ENCODE data around the gene TRAPPC4. TPM values are rescaled to one million over a fixed set of nuclear protein-coding genes. Genes with fewer than 3 reads are reported as not detected.
"Not testable (repeated sequence)": the region's sequence is repeated elsewhere in the genome, so short reads cannot be mapped to it uniquely, and the experiment has no call there.

TRAPPC4 gene
- total RNA-seq, 1 experiment from 2014 or later = 91.6 TPM

- H3K36me3 ChIP-seq = peaks cover 40% of the 10 kb centered on the region
- no peaks in the 10 kb centered on the region for H3K9me3 ChIP-seq
- H3K4me3 ChIP-seq = no peak overlapping the region
- DNase-seq = no peak
- no peaks in the 10 kb centered on the region for H3K27me3 ChIP-seq
These were observed 28.6 kb downstream of the TRAPPC4 start for GRCh38 chr11:119047205-119047604.

DNA sequence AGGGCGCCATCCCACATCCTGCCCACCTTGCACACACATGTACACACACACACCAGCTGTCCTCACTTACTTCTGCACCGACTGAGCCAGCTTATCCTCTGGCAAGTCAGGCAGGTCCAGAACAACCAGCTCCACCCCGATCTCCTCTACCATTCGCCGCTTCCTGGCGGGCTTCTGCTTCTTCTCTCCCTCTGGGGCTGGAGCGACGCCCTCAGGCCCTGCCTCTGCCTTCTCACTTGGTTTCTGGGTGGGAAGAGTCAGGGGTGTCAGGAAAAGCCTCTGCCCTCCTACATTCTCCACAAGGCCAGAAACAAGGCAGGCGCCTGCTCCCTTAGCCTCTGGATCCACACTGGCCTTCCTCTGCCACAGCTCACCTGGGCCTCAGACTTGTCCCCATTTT is 30.1 kb downstream of the TRAPPC4 start:
- Histone ChIP-seq H3K27me3 (no peaks in the 10 kb centered on the region), H3K36me3 (peaks cover 54% of the 10 kb centered on the region), H3K4me3 (no peak overlapping the region), H3K9me3 (no peaks in the 10 kb centered on the region)
- DNase-seq = no peak

- H3K27me3 ChIP-seq = no peaks in the 10 kb centered on the region
- H3K9me3 ChIP-seq = no peaks in the 10 kb centered on the region
- H3K36me3 ChIP-seq = peaks cover 59% of the 10 kb centered on the region
- no peak for DNase-seq
- no peak overlapping the region for H3K4me3 ChIP-seq
These were observed 30.5 kb downstream of the TRAPPC4 start for GRCh38 chr11:119049081-119049480.

- Histone ChIP-seq H3K9me3 (no peaks in the 10 kb centered on the region), H3K4me3 (no peak overlapping the region), H3K27me3 (no peaks in the 10 kb centered on the region), H3K36me3 (peaks cover 71% of the 10 kb centered on the region)
- no peak for DNase-seq
These were observed 33.0 kb downstream of the TRAPPC4 start for GRCh38 chr11:119051440-119052162.

- DNase-seq = no peak
- no peak overlapping the region for H3K4me3 ChIP-seq
- no peaks in the 10 kb centered on the region for H3K9me3 ChIP-seq
- H3K36me3 ChIP-seq = peaks cover 68% of the 10 kb centered on the region
- no peaks in the 10 kb centered on the region for H3K27me3 ChIP-seq
These were observed 33.7 kb downstream of the TRAPPC4 start for GRCh38 chr11:119052163-119052814.

GRCh38 chr11:119054418-119054817 is 35.9 kb downstream of the TRAPPC4 start:
- no peaks in the 10 kb centered on the region for H3K9me3 ChIP-seq
- DNase-seq = no peak
- peaks cover 57% of the 10 kb centered on the region for H3K36me3 ChIP-seq
- no peaks in the 10 kb centered on the region for H3K27me3 ChIP-seq
- no peak overlapping the region for H3K4me3 ChIP-seq

- DNase-seq = no peak
- H3K4me3 ChIP-seq = peak overlapping the region; percentile 92
- no peaks in the 10 kb centered on the region for H3K27me3 ChIP-seq
- peaks cover 45% of the 10 kb centered on the region for H3K36me3 ChIP-seq
- no peaks in the 10 kb centered on the region for H3K9me3 ChIP-seq
These were observed 37.3 kb downstream of the TRAPPC4 start for GRCh38 chr11:119055901-119056300.

DNA sequence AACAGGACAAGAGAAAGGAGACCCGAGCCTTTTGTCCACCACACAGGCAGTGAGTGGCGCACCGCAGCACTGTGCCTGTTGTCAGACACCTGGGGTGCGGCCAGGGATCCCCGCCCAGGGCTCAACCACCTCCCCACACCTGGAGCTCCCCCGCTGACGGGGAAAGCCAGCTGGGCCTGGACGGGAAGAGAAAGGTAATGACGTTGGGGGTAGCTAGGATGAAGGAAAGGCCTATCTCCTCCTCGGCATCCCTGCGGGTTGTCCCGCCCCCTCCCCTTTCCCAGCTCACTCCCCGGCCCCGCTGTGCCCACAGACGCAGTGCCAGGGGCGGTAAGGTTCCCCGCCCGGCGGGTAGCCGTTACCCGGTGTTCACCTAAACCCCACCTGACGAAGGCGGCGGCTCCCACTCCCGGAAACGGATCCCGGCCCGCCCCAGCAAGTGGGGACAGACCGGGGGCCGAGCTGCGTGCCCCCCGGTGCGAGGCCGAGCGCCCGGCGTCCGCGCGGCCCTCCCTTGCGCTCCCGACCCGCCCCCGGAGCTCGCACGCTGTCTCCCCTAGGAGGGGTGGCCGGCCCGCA is 37.9 kb downstream of the TRAPPC4 start:
- Histone ChIP-seq H3K27me3 (no peaks in the 10 kb centered on the region), H3K4me3 (peak overlapping the region; percentile 92), H3K36me3 (peaks cover 41% of the 10 kb centered on the region), H3K9me3 (no peaks in the 10 kb centered on the region)
- no peak for DNase-seq

GRCh38 chr11:119057000-119057769 is 38.6 kb downstream of the TRAPPC4 start, which contains the start of gene HYOU1:
HYOU1 (minus strand) TSS chr11:119057205; CDS start chr11:119056160, 1,045 bp downstream.
- H3K9me3 ChIP-seq = no peaks in the 10 kb centered on the region
- DNase-seq = peak; percentile 97
- no peaks in the 10 kb centered on the region for H3K27me3 ChIP-seq
- H3K4me3 ChIP-seq = peak within 1 kb of the TSS; percentile 92
- peaks cover 39% of the 10 kb centered on the region for H3K36me3 ChIP-seq

DNA sequence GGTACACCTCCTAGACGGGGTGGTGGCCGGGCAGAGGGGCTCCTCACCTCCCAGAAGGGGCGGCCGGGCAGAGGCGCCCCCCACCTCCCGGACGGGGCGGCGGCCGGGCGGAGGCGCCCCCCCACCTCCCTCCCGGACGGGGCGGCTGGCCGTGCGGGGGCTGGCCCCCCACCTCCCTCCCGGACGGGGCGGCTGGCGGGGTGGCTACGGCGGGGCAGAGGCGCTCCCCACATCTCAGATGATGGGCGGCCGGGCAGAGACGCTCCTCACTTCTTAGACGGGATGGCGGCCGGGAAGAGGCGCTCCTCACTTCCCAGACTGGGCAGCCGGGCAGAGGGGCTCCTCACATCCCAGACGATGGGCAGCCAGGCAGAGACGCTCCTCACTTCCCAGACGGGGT is 40.6 kb downstream of the TRAPPC4 start:
- not testable (repeated sequence) for H3K9me3 ChIP-seq, DNase-seq, H3K27me3 ChIP-seq, H3K4me3 ChIP-seq
- peaks cover 19% of the 10 kb centered on the region for H3K36me3 ChIP-seq

DNA sequence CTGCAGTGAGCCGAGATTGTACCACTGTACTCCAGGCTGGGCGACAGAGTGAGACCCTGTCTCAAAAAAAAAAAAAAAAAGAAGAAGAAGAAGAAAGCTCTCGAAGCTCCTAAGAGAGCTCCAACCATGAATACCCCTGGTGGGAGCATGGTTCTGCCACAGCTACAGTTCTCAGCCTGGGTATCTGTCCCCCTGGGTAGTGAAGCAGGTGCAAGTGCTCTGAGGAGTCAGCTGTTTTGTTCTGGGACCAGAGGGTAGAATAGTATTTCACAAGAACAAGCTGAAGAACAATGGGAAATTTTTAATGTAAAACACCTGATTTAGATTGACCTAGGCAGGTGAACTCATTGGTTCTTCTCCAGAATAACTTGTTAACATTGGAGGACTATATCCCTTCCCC is 42.7 kb downstream of the TRAPPC4 start:
- H3K36me3 ChIP-seq = no peaks in the 10 kb centered on the region
- H3K9me3 ChIP-seq = no peaks in the 10 kb centered on the region
- no peaks in the 10 kb centered on the region for H3K27me3 ChIP-seq
- no peak for DNase-seq
- no peak overlapping the region for H3K4me3 ChIP-seq

DNA sequence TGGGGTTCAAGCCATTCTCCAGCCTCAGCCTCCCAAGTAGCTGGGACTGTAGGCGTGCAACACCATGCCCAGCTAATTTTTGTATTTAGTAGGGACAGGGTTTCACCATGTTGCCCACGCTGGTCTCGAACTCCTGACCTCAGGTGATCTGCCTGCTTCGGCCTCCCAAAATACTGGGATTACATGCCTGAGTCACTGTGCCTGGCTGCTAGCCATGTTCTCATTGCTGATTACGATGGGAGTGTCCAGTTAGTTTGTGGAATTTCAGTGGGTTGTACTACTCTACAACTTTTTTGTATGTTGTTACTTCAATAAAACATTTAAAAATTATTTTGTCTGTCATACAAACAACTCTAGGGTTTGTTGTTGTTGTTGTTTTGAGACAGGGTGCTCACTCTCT is 44.2 kb downstream of the TRAPPC4 start:
- Histone ChIP-seq H3K36me3 (no peaks in the 10 kb centered on the region), H3K9me3 (no peaks in the 10 kb centered on the region), H3K4me3 (no peak overlapping the region), H3K27me3 (no peaks in the 10 kb centered on the region)
- DNase-seq = peak; percentile 38

- Histone ChIP-seq H3K36me3 (peaks cover 4% of the 10 kb centered on the region), H3K9me3 (no peaks in the 10 kb centered on the region), H3K27me3 (no peaks in the 10 kb centered on the region), H3K4me3 (no peak overlapping the region)
- no peak for DNase-seq
These were observed 46.8 kb downstream of the TRAPPC4 start for GRCh38 chr11:119065369-119065768.

DNA sequence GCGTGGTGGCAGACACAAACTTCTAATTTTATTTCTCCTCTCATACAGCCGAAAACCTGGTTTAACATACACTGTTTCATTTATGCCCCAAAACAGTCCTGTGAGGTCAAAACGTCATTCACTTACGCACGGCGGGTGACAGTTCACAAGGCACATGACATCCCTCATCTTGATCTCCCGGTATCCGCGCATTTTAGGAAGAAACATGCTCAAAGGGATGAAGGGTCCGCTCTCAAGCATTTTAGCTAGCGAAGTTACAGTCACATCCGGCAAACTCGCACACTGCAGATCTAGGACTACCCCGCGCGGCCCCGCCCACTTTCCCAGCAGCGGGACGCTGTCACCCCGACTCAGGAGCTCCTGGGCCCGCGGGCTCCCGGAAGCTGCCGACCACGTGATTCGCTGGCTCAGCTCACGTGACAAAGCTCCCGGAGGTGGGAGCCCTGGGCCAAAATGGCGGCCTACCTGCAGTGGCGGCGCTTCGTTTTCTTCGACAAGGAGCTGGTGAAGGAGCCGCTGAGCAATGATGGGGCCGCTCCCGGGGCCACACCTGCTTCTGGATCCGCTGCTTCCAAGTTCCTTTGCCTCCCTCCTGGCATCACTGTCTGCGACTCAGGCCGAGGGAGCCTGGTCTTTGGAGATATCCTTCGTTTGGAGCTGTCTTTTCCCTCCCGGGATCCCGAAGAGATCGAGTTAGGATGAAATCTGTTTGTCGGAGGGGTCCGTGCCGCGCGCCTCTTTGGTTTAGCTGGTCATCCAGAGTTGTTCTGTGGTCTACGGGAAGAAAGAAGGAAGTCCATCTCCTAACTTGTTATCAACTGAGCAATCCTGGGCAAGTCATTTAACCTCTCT is 49.0 kb downstream of the TRAPPC4 start, which contains the start of gene VPS11:
TSS of gene VPS11 (plus strand) at position 448 of the 852 bp plus-strand sequence. CDS start at position 454, 6 bp downstream.
- DNase-seq = peak; percentile 98
- Histone ChIP-seq H3K27me3 (no peaks in the 10 kb centered on the region), H3K9me3 (no peaks in the 10 kb centered on the region), H3K36me3 (peaks cover 13% of the 10 kb centered on the region), H3K4me3 (peak within 1 kb of the TSS; percentile 96)

Data from MG63 (cell line).